Lower leg skin (tissue), 4 donors: ENCODE data around the gene TMCO4. TPM values are rescaled to one million over a fixed set of nuclear protein-coding genes. Genes with fewer than 3 reads are reported as not detected.
"Not testable (repeated sequence)": the region's sequence is repeated elsewhere in the genome, so short reads cannot be mapped to it uniquely, and the experiment has no call there.

Source experiments
- DNase-seq, 2 donors: peaks; one replicate each; pipeline ENCODE4 v3.0.0-alpha.2; 2019; ENCODE audit warnings: low spot score in 2 of 2
- H3K4me3 ChIP-seq: fragments of 200-600 bp; sonication (generic); 2 replicates; pipeline ENCODE4 v1.5.1; 2017; ENCODE audit warnings: mild to moderate bottlenecking, low read depth; ENCODE audit not compliant: poor library complexity, severe bottlenecking
- CTCF ChIP-seq, 3 donors: fragments of 450-650 bp; IDR thresholded peaks; one replicate each; pipeline ENCODE4 v1.5.1; 2016; ENCODE audit warnings: antibody characterized with exemption in 3 of 3, mild to moderate bottlenecking in 3 of 3, moderate library complexity in 2 of 3
- POLR2A ChIP-seq, 2 donors: fragments of 450-650 bp; IDR thresholded peaks; one replicate each; pipeline ENCODE4 v1.6.1; 2016 to 2017; ENCODE audit warnings: antibody characterized with exemption in 2 of 2, mild to moderate bottlenecking in 1 of 2, moderate library complexity in 1 of 2
- WGBS, 2 donors: methylation state at CpG; one replicate each; pipeline ENCODE4 v1.1.5; 2018; 5-methylcytosine and 5-hydroxymethylcytosine counted together
- intact Hi-C: fragments of 100-400 bp; cut with DNase I; formaldehyde crosslinking; loops from one replicate; pipeline ENCODE4 v1.15.0; 2023; ENCODE audit warnings: low total_unique reads
- total RNA-seq, 4 donors: library from RNA; depleted of rRNA; stranded (reverse); fragments of >200 nt; gene quantifications; one replicate each; pipeline ENCODE4 v1.1.0, GENCODE V29; 2016

TMCO4 gene
- total RNA-seq, 4 donors from 2014 or later = 10.6 to 26.7 (median 18.7) TPM

- intact Hi-C loops = no loop called here
- DNase-seq = no peak
- 58 to 68% methylated on average over 4 of the region's 4 CpGs for WGBS, 2 donors
- H3K4me3 ChIP-seq = no peak overlapping the region
- TF ChIP-seq POLR2A (IDR thresholded peaks at IDR 0.05) = no peak
- no peak for TF ChIP-seq CTCF (IDR thresholded peaks at IDR 0.05)
These were observed 24.8 kb upstream of the TMCO4 start for GRCh38 chr1:19824541-19824940.

- no peak for TF ChIP-seq CTCF (IDR thresholded peaks at IDR 0.05)
- no peak for TF ChIP-seq POLR2A (IDR thresholded peaks at IDR 0.05)
- no peak overlapping the region for H3K4me3 ChIP-seq
- intact Hi-C loops = no loop called here
- no peak for DNase-seq
- WGBS, 2 donors = 78 to 84% methylated on average over 5 of the region's 5 CpGs
These were observed 24.3 kb upstream of the TMCO4 start for GRCh38 chr1:19824036-19824435.

GRCh38 chr1:19819701-19820100 lies 20.0 kb upstream of the TMCO4 start:
- intact Hi-C loops = no loop called here
- no peak overlapping the region for H3K4me3 ChIP-seq
- 63 to 69% methylated on average over 5 of the region's 5 CpGs for WGBS, 2 donors
- TF ChIP-seq POLR2A (IDR thresholded peaks at IDR 0.05) = no peak
- no peak for TF ChIP-seq CTCF (IDR thresholded peaks at IDR 0.05)
- no peak for DNase-seq

- no peak for DNase-seq
- H3K4me3 ChIP-seq = no peak overlapping the region
- TF ChIP-seq POLR2A (IDR thresholded peaks at IDR 0.05) (no peak), CTCF (IDR thresholded peaks at IDR 0.05) (no peak)
- 91 to 93% methylated on average over 3 of the region's 3 CpGs for WGBS, 2 donors
- intact Hi-C loops = no loop called here
These were observed 18.6 kb upstream of the TMCO4 start for GRCh38 chr1:19818324-19818723.

GRCh38 chr1:19817160-19817559 lies 17.4 kb upstream of the TMCO4 start:
- DNase-seq = peak in 1 of 2 donors; percentile 54
- H3K4me3 ChIP-seq = no peak overlapping the region
- intact Hi-C loops = no loop called here
- WGBS, 2 donors = 77 to 79% methylated on average over 5 of the region's 5 CpGs
- no peak for TF ChIP-seq POLR2A (IDR thresholded peaks at IDR 0.05)
- TF ChIP-seq CTCF (IDR thresholded peaks at IDR 0.05) = no peak

GRCh38 chr1:19816737-19817086 lies 17.0 kb upstream of the TMCO4 start:
- DNase-seq, intact Hi-C loops, H3K4me3 ChIP-seq: not testable (repeated sequence)
- 55 to 65% methylated on average over 1 of the region's 1 CpG for WGBS, 2 donors
